ENCODE data around the gene TRIM50. TPM values are rescaled to one million over a fixed set of nuclear protein-coding genes. Genes with fewer than 3 reads are reported as not detected.
"Not testable (repeated sequence)": the region's sequence is repeated elsewhere in the genome, so short reads cannot be mapped to it uniquely, and the experiment has no call there.

TRIM50 gene
- total RNA-seq, 1 donor from 2014 or later = not detected

DNA sequence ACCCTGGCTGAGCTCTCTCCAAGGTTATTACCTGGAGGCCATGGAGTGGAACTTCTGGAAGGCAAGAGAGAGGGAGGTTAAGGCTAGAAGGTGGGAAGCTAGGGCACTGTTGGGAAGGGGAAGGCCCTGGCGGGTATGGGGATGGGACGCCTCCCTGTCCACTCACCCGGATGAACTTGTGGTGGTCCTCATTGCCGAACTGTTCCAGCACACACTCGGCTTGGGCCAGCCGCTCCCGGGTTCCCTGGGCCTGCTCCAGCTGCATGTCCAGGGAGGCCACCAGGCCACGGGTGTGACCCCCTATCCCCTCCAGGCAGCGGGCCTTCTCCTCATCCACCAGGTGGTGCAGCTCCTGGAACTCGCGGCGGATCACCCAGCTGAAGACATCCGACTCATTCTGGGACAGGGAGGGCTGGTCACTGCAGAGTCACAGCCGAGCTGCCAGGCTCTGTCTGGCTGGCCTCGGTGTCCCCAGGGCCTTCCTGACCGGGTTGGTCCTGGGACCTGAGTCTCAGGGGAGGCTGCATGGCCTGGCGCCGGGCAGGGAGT is 9.2 kb downstream of the TRIM50 start:
- not testable (repeated sequence) for H3K4me3 ChIP-seq (ENCODE audit: low read depth, low read length); DNase-seq (ENCODE audit: low read depth)

DNA sequence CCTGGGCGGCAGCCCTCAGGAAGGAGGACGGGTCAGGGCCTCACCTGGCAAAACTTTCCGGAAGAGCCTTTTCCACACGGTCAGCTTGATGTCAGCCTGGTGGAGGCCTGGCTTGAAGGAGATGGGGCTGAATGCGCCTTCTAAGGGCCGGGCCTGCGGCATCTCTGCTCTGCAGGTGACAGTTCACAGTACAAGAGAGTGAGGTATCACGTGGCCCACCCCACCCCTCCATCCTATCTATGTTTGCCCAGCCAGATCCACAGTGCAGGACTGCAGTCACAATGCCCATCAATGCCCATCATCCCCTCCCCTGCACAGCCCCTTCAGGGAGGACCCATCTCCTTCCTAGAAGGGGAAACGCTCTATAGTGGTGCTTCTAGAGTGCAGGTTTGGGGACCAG is 11.4 kb downstream of the TRIM50 start:
- no peak overlapping the region for H3K4me3 ChIP-seq (ENCODE audit: low read depth, low read length)
- TF ChIP-seq, protein P1, sequence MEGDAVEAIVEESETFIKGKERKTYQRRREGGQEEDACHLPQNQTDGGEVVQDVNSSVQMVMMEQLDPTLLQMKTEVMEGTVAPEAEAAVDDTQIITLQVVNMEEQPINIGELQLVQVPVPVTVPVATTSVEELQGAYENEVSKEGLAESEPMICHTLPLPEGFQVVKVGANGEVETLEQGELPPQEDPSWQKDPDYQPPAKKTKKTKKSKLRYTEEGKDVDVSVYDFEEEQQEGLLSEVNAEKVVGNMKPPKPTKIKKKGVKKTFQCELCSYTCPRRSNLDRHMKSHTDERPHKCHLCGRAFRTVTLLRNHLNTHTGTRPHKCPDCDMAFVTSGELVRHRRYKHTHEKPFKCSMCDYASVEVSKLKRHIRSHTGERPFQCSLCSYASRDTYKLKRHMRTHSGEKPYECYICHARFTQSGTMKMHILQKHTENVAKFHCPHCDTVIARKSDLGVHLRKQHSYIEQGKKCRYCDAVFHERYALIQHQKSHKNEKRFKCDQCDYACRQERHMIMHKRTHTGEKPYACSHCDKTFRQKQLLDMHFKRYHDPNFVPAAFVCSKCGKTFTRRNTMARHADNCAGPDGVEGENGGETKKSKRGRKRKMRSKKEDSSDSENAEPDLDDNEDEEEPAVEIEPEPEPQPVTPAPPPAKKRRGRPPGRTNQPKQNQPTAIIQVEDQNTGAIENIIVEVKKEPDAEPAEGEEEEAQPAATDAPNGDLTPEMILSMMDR (conservative IDR thresholded peaks at IDR 0.05; ENCODE audit: low read depth, low read length) = no peak
- no peak for DNase-seq (ENCODE audit: low read depth)

DNA sequence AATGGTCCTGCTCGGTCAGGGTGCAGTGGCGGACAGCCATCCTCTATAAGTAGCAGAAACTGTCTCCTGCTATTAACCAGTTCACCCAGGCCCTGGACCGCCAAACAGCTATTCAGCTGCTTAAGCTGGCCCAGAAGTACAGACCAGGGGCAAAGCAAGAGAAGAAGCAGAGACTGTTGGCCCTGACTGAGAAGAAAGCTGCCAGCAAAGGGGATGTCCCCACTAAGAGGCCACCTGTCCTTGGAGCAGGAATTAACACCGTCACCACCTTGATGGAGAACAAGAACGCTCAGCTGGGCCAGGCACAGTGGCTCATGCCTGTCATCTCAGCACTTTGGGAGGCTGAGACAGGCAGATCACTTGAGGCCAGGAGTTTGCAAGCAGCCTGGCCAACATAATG is 13.6 kb downstream of the TRIM50 start:
- no peak for DNase-seq (ENCODE audit: low read depth)
- H3K4me3 ChIP-seq (ENCODE audit: low read depth, low read length) = no peak overlapping the region
- TF ChIP-seq, protein P1 (conservative IDR thresholded peaks at IDR 0.05; ENCODE audit: low read depth, low read length) = no peak

DNA sequence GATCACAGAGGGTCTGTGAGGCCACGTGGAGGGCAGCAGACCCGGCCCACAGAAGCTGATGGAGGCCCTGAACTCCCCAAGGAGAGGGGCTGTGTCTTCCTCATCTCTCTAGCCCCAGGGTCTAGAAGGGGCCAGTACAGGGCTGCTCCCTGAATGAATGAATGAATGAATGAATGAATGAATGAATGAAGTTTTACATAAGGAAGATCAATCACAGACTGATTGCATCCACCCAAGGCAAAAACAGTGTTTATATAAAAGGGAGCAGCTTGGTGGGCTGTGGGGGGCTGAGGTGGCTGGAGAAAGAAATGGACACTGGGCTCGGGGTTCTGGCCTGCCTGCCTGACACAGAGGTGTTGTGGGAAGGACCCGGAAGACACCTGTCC is 14.4 kb downstream of the TRIM50 start:
- no peak overlapping the region for H3K4me3 ChIP-seq (ENCODE audit: low read depth, low read length)
- TF ChIP-seq, protein P1 (conservative IDR thresholded peaks at IDR 0.05; ENCODE audit: low read depth, low read length) = no peak
- DNase-seq (ENCODE audit: low read depth) = no peak

DNA sequence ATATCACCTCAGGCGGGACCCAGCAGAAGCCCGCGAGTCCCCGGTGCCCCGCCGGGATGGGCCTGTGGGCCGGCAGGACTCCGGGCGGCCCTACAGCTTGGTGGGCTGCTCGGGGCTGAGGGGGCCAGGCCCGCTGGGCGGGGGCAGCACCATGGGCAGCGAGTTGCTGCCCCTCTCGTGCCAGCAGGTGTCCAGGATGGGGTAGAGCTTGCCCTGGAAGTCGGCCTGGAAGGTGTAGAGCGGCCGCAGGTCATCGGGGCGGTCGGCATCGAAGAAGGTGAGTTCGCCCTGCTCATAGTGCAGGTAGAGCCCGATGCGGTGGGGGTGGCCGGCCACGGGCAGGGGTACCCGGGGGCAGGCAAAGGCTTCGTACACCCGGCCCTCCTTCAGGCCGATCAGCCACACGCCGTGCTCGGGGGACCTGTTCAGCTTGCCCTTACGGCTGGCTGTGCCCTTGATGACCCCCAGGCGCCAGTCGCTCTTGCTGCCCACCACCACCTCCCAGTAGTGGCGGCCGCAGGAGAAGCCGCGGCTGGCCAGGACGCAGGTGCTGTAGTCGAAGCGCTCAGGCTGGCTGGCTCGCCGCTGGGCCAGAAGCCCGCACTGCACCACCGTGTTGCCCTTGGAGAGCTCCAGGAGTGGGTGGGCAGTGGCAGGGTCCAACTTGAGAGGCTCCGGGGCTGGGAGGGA is 14.9 kb downstream of the TRIM50 start:
- H3K4me3 ChIP-seq (ENCODE audit: low read depth, low read length) = no peak overlapping the region
- no peak for DNase-seq (ENCODE audit: low read depth)
- TF ChIP-seq, protein P1 (conservative IDR thresholded peaks at IDR 0.05; ENCODE audit: low read depth, low read length) = no peak

DNA sequence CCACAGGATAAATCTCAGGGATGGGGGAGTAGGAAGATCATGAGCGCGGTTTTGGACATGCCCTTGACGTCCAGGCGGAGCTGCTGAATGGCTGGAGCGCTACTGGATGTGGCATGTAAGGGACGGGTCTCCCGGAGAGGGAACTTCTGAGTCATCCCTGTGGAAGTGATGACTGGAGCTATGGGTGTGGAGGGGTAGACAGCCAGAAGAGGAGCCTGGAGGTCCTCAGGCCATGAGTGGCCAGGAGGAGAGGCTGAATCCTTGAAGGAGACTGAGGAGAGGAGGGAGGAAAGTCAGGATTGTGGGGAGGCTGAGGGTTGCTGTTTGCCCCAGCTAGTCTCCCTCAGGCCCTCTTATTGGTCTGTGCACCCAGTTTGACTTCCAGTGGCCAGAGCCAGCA is 16.5 kb downstream of the TRIM50 start:
- not testable (repeated sequence) for H3K4me3 ChIP-seq (ENCODE audit: low read depth, low read length); DNase-seq (ENCODE audit: low read depth)

DNA sequence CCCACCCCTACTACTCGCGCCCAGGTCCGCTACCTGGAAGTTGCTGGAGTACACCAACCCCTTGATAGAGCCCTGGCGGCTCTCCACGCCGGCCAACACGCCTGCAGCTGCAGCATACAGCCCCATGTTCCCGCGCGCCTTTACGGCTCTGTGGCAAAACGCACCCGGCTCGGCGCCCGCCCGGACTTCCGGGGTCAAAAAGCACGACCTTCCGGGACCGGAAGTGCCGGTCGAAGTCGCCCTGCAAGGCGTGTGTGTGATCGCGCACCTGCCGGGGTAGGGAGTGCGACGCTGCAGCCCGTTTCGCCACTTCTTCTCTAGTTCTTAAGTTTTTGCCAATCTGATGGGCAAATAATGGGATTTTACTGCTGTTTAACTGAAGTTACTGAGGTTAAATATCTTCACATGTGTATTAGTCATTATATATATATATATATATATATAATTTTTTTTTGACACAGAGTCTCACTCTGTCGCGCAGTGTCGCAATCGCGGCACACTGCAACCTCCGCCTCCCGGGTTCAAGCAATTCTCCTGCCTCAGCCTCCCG is 19.1 kb downstream of the TRIM50 start, which contains the start of gene NSUN5:
Gene NSUN5, minus strand, starts transcription at position 162 of the 550 bp plus-strand sequence. Its CDS starts 36 bp downstream, at position 126.
- DNase-seq (ENCODE audit: low read depth) = no peak
- TF ChIP-seq, protein P1 (conservative IDR thresholded peaks at IDR 0.05; ENCODE audit: low read depth, low read length) = no peak
- peak within 1 kb of the TSS; percentile 87 for H3K4me3 ChIP-seq (ENCODE audit: low read depth, low read length)

All from epithelial cell of proximal tubule (primary cell).